ENCODE results near the gene SFMBT2.

- TF ChIP-seq CTCF (IDR thresholded peaks at IDR 0.05) (no peak), EP300 (IDR thresholded peaks at IDR 0.05; ENCODE audit: low read depth) (no peak)
Observed at GRCh38 chr10:7199152-7199760, 211.6 kb downstream of the SFMBT2 start.
